Measurements from ENCODE around the gene PBLD.

GRCh38 chr10:68345621-68346020, 12.9 kb upstream of the PBLD start:
- TF ChIP-seq CTCF (IDR thresholded peaks at IDR 0.05) = no peak
- no peak for TF ChIP-seq POLR2A (IDR thresholded peaks at IDR 0.05)
